OCI-LY1 (cell line): ENCODE results near the gene KCP.

Source experiments
- CTCF ChIP-seq: fragments of 200-600 bp; sonication (generic), shearing (Covaris generic); IDR thresholded peaks from 2 replicates; pipeline ENCODE4 v1.5.1; 2017; ENCODE audit warnings: mild to moderate bottlenecking, antibody characterized with exemption, low read length, moderate library complexity, mixed read lengths
- EZH2 ChIP-seq: fragments of 200-600 bp; sonication (generic), shearing (Covaris generic); IDR thresholded peaks from 2 replicates; pipeline ENCODE4 v1.8.0; 2017; ENCODE audit warnings: borderline replicate concordance, mixed run types, mild to moderate bottlenecking, antibody characterized with exemption, low read length, moderate library complexity, mixed read lengths

GRCh38 chr7:128920913-128921582 is 10.5 kb upstream of the KCP start:
- TF ChIP-seq CTCF (no peak), EZH2 (no peak)
